H54 (cell line): ENCODE results near the gene PMM1.
A peak's percentile ranks its signal among the peaks of the same experiment; 100 is the strongest.
"Not testable (repeated sequence)": the region's sequence is repeated elsewhere in the genome, so short reads cannot be mapped to it uniquely, and the experiment has no call there.

ENCODE experiments used
- DNase-seq: peaks from one replicate; pipeline ENCODE4 v3.0.0; 2011; ENCODE audit warnings: low spot score, mixed read lengths; ENCODE audit not compliant: insufficient read length
- FAIRE-seq: peaks from 3 replicates; lab custom pipeline; 2011; peaks lifted over from hg19 to GRCh38; lab: Jason Lieb, UNC
- POLR2A ChIP-seq: IDR thresholded peaks from 2 replicates; pipeline ENCODE4 v1.6.1; 2011; ENCODE audit warnings: low read depth, mild to moderate bottlenecking, low read length

Gene PMM1

GRCh38 chr22:41562461-41562860, 27.2 kb downstream of the PMM1 start:
- TF ChIP-seq POLR2A: no peak
- FAIRE-seq (no peak), DNase-seq (no peak)

DNA sequence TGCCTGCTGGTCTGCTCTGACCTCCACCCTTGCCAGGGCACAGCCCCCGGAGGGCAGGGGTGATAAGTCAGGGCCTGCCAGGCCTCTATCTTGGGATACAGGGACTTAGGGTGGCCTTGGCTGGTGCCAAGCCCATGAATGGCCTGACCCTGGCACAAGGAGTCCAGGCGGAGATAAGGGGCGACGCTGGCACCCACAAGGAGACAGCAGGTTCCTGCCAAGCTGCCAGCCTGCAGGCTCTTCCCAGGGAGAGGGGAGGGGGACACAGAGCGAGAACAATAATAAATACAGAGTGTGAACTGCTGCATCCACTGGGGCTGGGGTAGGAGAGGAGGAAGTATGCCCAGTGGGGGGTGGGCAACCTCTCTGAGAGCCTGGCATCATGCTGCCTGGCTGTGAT, 27.9 kb downstream of the PMM1 start:
- FAIRE-seq (no peak), DNase-seq (no peak)
- no peak for TF ChIP-seq POLR2A

- DNase-seq (no peak), FAIRE-seq (no peak)
- no peak for TF ChIP-seq POLR2A
These were observed 28.3 kb downstream of the PMM1 start for GRCh38 chr22:41561335-41561734.

DNA sequence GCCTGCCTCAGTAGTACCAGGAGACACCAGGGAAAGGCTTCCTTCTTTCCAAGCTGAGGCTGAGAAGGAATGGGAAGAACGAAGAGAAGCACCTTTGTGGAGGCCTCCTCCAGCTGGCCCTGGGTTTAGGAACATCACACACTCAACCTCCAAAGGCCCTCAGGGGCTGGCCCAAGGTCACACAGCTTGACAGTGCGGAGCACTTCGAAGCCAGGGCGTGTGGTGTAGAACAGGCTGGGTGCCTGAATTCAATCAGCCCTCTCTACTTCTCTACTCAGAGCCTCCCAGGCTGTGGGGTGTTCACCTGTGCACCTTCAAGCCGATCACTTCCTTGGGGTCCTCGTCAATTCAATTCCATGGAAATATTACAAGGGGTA, 29.6 kb downstream of the PMM1 start:
- FAIRE-seq (no peak), DNase-seq (no peak)
- TF ChIP-seq POLR2A: no peak

DNA sequence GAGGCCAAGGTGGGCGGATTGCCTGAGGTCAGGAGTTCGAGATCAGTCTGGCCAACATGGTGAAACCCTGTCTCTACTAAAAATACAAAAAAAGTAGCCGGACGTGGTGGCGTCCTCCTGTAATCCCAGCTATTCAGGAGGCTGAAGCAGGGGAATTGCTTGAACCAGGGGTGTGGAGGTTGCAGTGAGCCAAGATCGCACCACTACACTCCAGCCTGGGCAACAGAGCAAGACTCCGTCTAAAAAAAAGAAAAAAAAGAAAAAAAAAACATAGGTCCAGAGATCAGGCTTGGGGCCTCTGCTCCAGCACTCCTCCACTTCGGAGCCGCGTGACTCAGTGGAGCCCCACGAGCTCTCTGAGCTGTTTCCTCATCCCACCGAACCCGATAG, 31.4 kb downstream of the PMM1 start:
- not testable (repeated sequence) for FAIRE-seq, DNase-seq

DNA sequence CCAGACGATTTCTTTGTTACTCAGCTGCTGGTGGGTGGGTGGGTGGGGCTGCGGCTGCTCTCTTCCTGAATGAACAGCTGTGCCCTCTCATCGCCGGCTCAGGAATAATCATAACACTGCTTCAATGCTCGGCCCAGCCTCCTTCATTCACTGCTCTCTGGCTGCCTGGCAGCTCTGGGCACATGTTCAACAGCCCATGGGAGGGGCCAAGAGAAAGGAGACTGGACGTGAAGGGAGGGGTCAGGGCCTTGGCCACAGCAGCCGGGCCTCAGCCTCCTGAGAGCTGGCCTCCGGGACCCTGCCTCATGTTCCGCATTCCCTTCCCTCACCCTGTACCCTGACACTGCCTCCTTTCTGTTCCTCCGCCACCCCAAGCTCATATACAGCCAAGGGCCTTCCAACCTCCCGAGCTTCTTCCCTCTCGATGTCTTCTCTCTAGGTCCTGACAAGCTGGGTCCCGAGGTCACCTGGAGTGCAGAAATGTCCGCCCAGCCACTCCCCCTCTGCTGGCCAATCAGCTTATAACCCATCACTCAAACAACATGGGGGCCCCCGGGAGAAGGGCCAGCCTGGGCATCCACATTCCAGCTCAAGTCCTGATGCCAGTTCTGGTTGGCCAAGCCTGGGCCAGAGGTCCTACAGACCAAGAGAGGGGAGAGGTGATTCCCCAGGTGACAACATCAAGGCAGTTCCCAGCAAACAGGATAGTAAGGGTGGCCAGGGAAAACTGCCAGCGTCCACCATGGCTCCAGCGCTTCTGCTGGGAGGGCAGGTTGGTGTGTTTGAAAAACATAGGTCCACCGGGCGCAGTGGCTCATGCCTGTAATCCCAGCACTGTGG, 32.0 kb downstream of the PMM1 start:
- no peak for FAIRE-seq
- TF ChIP-seq POLR2A: no peak
- no peak for DNase-seq

DNA sequence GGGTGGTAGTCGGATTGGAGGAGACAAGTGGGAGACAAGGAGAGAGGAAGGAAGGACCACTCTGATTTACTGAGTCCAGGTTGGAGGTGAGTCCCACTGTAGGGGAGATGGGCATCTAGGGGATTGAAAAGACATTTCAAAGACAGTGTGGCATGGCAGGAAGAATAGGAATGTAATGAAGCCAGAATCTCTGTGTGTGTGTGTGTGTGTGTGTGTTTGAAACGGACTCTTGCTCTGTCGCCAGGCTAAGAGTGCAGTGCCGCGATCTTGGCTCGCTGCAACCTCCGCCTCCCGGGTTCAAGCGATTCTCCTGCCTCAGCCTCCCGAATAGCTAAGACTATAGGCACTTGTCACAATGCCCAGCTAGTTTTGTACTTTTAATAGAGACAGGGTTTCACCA, 33.1 kb downstream of the PMM1 start:
- no peak for TF ChIP-seq POLR2A
- DNase-seq (no peak), FAIRE-seq (no peak)

GRCh38 chr22:41555325-41555982, 34.2 kb downstream of the PMM1 start:
- FAIRE-seq (no peak), DNase-seq (no peak)
- TF ChIP-seq POLR2A: no peak

- FAIRE-seq: no peak
- no peak for DNase-seq
- TF ChIP-seq POLR2A: no peak
These were observed 37.6 kb downstream of the PMM1 start for GRCh38 chr22:41551877-41552582.

DNA sequence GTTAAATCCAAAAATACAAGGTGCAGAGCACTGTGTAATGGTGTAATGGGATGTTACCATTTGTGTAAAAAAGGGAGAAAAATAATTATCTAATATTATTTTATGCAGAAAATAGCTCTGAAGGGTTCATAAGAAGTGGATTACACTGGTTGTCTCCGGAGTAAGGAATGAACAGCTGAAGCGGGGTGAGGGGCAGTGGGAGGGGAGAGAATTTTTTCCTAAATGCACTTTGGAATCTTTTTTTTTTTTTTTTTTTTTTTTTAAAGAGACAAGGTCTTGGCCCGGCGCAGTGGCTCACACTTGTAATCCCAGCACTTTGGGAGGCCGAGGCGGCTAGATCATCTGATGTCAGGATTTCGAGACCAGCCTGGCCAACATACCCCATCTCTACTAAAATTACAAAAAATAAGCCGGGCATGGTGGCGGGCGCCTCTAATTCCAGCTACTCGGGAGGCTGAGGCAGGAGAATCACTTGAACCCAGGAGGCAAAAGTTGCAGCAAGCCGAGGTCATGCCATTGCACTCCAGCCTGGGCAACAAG, 38.6 kb downstream of the PMM1 start:
- DNase-seq (no peak), FAIRE-seq (no peak)
- no peak for TF ChIP-seq POLR2A

- FAIRE-seq (no peak), DNase-seq (no peak)
- no peak for TF ChIP-seq POLR2A
These were observed 40.8 kb downstream of the PMM1 start for GRCh38 chr22:41548830-41549211.

DNA sequence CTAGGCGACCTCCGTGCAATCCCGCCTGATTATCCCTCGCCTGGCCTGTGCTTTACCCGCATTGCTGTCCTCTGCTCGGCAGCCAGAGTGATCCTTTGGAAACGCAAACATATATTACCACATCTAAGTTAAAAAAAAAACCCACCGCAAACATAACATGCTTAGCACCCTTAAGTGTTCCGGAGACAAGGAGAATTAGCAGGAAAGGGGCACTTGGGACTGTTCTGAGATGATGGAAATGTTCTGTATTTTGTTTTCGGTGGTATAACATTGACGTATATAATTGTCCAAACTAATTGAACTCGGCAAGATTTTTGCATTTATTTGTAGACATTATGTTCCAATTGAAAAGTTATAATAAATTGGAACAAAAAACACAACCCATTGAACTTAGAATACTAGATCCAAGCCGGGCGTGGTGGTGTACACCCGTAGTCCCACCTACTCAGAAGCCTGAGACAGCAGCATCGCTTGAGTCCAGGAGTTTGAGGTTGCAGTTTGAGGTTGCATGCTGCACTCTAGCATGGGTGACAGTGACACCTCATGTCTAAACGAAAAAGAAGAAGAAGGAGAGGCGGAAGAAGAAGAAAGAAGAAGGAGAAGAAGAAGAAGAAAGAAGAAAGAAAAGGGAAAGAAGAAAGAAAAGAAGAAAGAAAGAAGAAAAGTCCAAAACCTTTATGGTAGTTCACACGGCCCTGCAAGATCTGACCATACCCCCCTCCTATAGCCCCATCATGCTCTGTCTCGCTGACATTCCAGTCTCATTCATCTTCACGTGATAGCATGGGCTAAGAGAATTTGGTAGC, 44.8 kb downstream of the PMM1 start:
- DNase-seq (no peak), FAIRE-seq (peak; percentile 20)

More for the DNA sequence above, 44.8 kb downstream of the PMM1 start:
- TF ChIP-seq POLR2A: no peak
